Stomach (tissue), 4 donors: ENCODE results near the gene C8A.

Experiments
- EP300 ChIP-seq: sonication (generic); formaldehyde crosslinking; IDR thresholded peaks from one replicate; pipeline ENCODE4 v1.6.1; 2017; ENCODE audit warnings: antibody characterized with exemption
- POLR2AphosphoS5 ChIP-seq, 3 donors: sonication (generic); formaldehyde crosslinking; IDR thresholded peaks; one replicate each; pipeline ENCODE4 v1.6.1; 2016; ENCODE audit warnings: antibody characterized with exemption in 3 of 3
- TF ChIP-seq, protein P1 (sequence below), 7 experiments: fragments of 450-650 bp in 4 of 7; fragments of 200-600 bp in 3 of 7; sonication (generic) in 3 of 7; IDR thresholded peaks; one replicate each; pipeline ENCODE4 v1.5.1; 2016 to 2019; ENCODE audit warnings: antibody characterized with exemption in 7 of 7, control low read depth in 2 of 7, mild to moderate bottlenecking in 1 of 7

DNA sequence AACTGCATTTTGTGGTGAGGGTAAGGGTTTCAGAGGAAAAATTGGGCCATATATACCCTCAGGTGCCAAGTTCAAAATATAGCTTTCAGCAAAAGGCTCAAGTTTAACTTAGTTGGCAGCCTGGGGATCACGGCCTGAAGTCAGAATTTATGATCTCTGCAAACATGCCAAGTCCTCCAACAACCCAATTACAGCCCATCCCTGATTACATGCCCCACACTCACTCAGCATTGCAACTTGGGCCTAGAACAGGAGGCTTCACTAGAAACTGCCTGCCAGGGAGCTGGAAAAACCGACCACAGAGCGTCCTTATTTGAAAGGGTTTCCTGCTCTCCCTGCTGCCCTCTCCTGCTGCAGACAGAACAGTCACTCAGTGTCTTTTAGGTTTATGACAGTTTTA is 47.8 kb upstream of the C8A start:
- TF ChIP-seq POLR2AphosphoS5 (IDR thresholded peaks at IDR 0.05): no peak
- TF ChIP-seq, protein P1, sequence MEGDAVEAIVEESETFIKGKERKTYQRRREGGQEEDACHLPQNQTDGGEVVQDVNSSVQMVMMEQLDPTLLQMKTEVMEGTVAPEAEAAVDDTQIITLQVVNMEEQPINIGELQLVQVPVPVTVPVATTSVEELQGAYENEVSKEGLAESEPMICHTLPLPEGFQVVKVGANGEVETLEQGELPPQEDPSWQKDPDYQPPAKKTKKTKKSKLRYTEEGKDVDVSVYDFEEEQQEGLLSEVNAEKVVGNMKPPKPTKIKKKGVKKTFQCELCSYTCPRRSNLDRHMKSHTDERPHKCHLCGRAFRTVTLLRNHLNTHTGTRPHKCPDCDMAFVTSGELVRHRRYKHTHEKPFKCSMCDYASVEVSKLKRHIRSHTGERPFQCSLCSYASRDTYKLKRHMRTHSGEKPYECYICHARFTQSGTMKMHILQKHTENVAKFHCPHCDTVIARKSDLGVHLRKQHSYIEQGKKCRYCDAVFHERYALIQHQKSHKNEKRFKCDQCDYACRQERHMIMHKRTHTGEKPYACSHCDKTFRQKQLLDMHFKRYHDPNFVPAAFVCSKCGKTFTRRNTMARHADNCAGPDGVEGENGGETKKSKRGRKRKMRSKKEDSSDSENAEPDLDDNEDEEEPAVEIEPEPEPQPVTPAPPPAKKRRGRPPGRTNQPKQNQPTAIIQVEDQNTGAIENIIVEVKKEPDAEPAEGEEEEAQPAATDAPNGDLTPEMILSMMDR (IDR thresholded peaks at IDR 0.05): no peak
- no peak for TF ChIP-seq EP300
